ENCODE data around the gene SS18L1. TPM values are rescaled to one million over a fixed set of nuclear protein-coding genes. Genes with fewer than 3 reads are reported as not detected.

Gene SS18L1
- polyA plus RNA-seq, 1 of the 3 experiments (the other 2 are of a cell fraction), result 10.7 TPM

- Histone ChIP-seq H3K4me3 (ENCODE audit: low read depth in 2 of 2, low read length in 1 of 2) (no peak overlapping the region), H4K20me1 (ENCODE audit: insufficient read depth) (no peaks in the 10 kb centered on the region), H3K27ac (ENCODE audit: low read depth in 2 of 2, low read length in 1 of 2) (peak overlapping the region in 1 of 2 experiments; percentile 16; a peak in 1 of 4 replicates), H3F3A (replicated peaks; ENCODE audit: insufficient read depth) (no peaks in the 10 kb centered on the region), H3K79me2 (ENCODE audit: insufficient read depth) (no peaks in the 10 kb centered on the region), H3K9ac (no peak overlapping the region), H3K4me2 (no peak overlapping the region), H3K27me3 (ENCODE audit: insufficient read depth) (no peaks in the 10 kb centered on the region), H2AFZ (ENCODE audit: low read depth) (no peak overlapping the region), H3K9me3 (no peaks in the 10 kb centered on the region), H3K9me2 (no peaks in the 10 kb centered on the region), H3K36me3 (replicated peaks in 1 of 2; ENCODE audit: control insufficient read depth in 1 of 2, insufficient read depth in 2 of 2, low read length in 1 of 2) (no peaks in the 10 kb centered on the region), H3K4me1 (ENCODE audit: control insufficient read depth in 1 of 2, insufficient read depth in 2 of 2, low read depth in 1 of 2, low read length in 1 of 2) (peaks cover 0 to 7% of the 10 kb centered on the region in 2 experiments; a peak in 1 of 4 replicates)
- ChIA-PET POLR2A (no interaction called here), CTCF (interaction anchor here (1.3 kb wide), 1 partner anchor 172 kb away, joined by 3 read pairs; no protein-coding TSS in a partner anchor)
- 68% methylated on average over 10 of the region's 17 CpGs for WGBS (ENCODE audit: low lambda C conversion rate)
- TF ChIP-seq MEF2A (IDR thresholded peaks at IDR 0.05; ENCODE audit: borderline replicate concordance, low read depth), result no peak
- no peak for TF ChIP-seq TEAD4 (IDR thresholded peaks at IDR 0.05; ENCODE audit: borderline replicate concordance, insufficient read depth)
- TF ChIP-seq ELF1 (IDR thresholded peaks at IDR 0.05), result no peak
- no peak for TF ChIP-seq REST (IDR thresholded peaks at IDR 0.05; ENCODE audit: low read depth, low read length)
- no peak for TF ChIP-seq JUND (IDR thresholded peaks at IDR 0.05)
- no peak for TF ChIP-seq MXI1 (IDR thresholded peaks at IDR 0.05; ENCODE audit: low read depth, low read length)
- no peak for TF ChIP-seq TAF1 (IDR thresholded peaks at IDR 0.05; ENCODE audit: borderline replicate concordance, low read depth, low read length)
- TF ChIP-seq, protein P1, sequence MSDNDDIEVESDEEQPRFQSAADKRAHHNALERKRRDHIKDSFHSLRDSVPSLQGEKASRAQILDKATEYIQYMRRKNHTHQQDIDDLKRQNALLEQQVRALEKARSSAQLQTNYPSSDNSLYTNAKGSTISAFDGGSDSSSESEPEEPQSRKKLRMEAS (IDR thresholded peaks at IDR 0.05; ENCODE audit: low read depth), result no peak
- TF ChIP-seq SIN3A (IDR thresholded peaks at IDR 0.05; ENCODE audit: borderline replicate concordance, low read depth, low read length), result no peak
- TF ChIP-seq, protein P2, sequence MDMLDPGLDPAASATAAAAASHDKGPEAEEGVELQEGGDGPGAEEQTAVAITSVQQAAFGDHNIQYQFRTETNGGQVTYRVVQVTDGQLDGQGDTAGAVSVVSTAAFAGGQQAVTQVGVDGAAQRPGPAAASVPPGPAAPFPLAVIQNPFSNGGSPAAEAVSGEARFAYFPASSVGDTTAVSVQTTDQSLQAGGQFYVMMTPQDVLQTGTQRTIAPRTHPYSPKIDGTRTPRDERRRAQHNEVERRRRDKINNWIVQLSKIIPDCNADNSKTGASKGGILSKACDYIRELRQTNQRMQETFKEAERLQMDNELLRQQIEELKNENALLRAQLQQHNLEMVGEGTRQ (IDR thresholded peaks at IDR 0.05; ENCODE audit: borderline replicate concordance, low read depth, low read length), result no peak
- TF ChIP-seq EZH2phosphoT487 (IDR thresholded peaks at IDR 0.05; ENCODE audit: borderline replicate concordance, low read depth), result no peak
- no peak for TF ChIP-seq RXRA (IDR thresholded peaks at IDR 0.05; ENCODE audit: borderline replicate concordance, low read depth)
- TF ChIP-seq FOXJ3 (CRISPR knock-in tag; IDR thresholded peaks at IDR 0.05), result no peak
- TF ChIP-seq NFIC (IDR thresholded peaks at IDR 0.05; ENCODE audit: borderline replicate concordance), result no peak
- TF ChIP-seq GABPA (IDR thresholded peaks at IDR 0.05; ENCODE audit: low read depth), result no peak
- TF ChIP-seq, protein P3, sequence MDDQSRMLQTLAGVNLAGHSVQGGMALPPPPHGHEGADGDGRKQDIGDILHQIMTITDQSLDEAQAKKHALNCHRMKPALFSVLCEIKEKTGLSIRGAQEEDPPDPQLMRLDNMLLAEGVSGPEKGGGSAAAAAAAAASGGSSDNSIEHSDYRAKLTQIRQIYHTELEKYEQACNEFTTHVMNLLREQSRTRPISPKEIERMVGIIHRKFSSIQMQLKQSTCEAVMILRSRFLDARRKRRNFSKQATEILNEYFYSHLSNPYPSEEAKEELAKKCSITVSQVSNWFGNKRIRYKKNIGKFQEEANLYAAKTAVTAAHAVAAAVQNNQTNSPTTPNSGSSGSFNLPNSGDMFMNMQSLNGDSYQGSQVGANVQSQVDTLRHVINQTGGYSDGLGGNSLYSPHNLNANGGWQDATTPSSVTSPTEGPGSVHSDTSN (IDR thresholded peaks at IDR 0.05), result no peak
- TF ChIP-seq SMC3 (IDR thresholded peaks at IDR 0.05; ENCODE audit: low read depth, low read length), result no peak
- no peak for TF ChIP-seq EP300 (IDR thresholded peaks at IDR 0.05; ENCODE audit: borderline replicate concordance in 1 of 2, low read depth in 1 of 2, low read length in 1 of 2)
- peak; percentile 58 for DNase-seq
Measured at GRCh38 chr20:62209850-62210495, 66.4 kb downstream of the SS18L1 start.

All from SK-N-SH (cell line).